Ovary (tissue), 9 donors: ENCODE data around the gene IGSF9B. TPM values are rescaled to one million over a fixed set of nuclear protein-coding genes. Genes with fewer than 3 reads are reported as not detected.
A peak's percentile ranks its signal among the peaks of the same experiment; 100 is the strongest.

Source experiments
- DNase-seq, 5 donors: peaks; one replicate each; pipeline ENCODE4 v3.0.0-alpha.2; 2019 to 2020
- H3K27ac ChIP-seq, 2 donors: fragments of 200-600 bp; one replicate each; pipeline versions ENCODE4 v1.5.1 to v1.8.0; 2019 to 2022
- H3K27me3 ChIP-seq: fragments of 200-600 bp; one replicate; pipeline ENCODE4 v1.8.0; 2022
- H3K36me3 ChIP-seq: fragments of 200-600 bp; sonication (generic); one replicate; pipeline ENCODE4 v1.5.1; 2019
- H3K4me1 ChIP-seq: one replicate; pipeline ENCODE4 v1.8.1; 2013; ENCODE audit warnings: mild to moderate bottlenecking, moderate library complexity; ENCODE audit not compliant: insufficient read depth
- H3K4me3 ChIP-seq: fragments of 200-600 bp; sonication (generic); one replicate; pipeline ENCODE4 v1.5.1; 2017
- H3K9me3 ChIP-seq, 2 donors: fragments of 200-600 bp in 1 of 2; sonication (generic) in 1 of 2; one replicate each; pipeline versions ENCODE4 v1.5.1 to v1.8.1; 2013 to 2019; ENCODE audit warnings: mild to moderate bottlenecking in 1 of 2, moderate library complexity in 1 of 2
- EP300 ChIP-seq: sonication (generic); formaldehyde crosslinking; IDR thresholded peaks from one replicate; pipeline ENCODE4 v1.6.1; 2017; ENCODE audit warnings: antibody characterized with exemption
- POLR2A ChIP-seq: fragments of 450-650 bp; IDR thresholded peaks from one replicate; pipeline ENCODE4 v1.6.1; 2017; ENCODE audit warnings: antibody characterized with exemption, mild to moderate bottlenecking, moderate library complexity
- WGBS, 3 donors: extraction: QIAGEN DNeasy Blood & Tissue Kit in 1 of 3; methylation state at CpG; one replicate each; pipeline versions ENCODE4 v1.1.5 to v1.1.7; 2013 to 2017; 5-methylcytosine and 5-hydroxymethylcytosine counted together
- intact Hi-C, 4 donors: fragments of 100-400 bp; cut with DNase I; formaldehyde crosslinking; loops; one replicate each; pipeline versions ENCODE4 v1.11.0 to v1.15.1; 2022 to 2023
- polyA plus RNA-seq, 2 donors: library from polyadenylated mRNA; stranded (reverse); fragments of 200-250 nt in 1 of 2; fragments of 350-450 nt in 1 of 2; fragmentation: Illumina TruSeq in 1 of 2; extraction: RNeasy Lipid Tissue Mini Kit (QIAGEN cat#74804) in 1 of 2; gene quantifications; one replicate each; pipeline ENCODE4 v1.2.3, GENCODE V29; 2013 to 2014
- total RNA-seq, 7 donors: library from RNA; depleted of rRNA in 2 of 7; stranded (reverse); fragments of >200 nt in 2 of 7; fragmentation: NEBNext Ultra II Directional in 3 of 7; extraction: Animal tissue kit (Norgen Biotek cat#: 25700) in 3 of 7; gene quantifications; one replicate each; pipeline versions ENCODE4 v1.1.0 to v1.2.4, GENCODE V29; 2016 to 2023
- TF ChIP-seq, protein P1 (sequence below), 3 donors: fragments of 450-650 bp in 2 of 3; fragments of 200-600 bp in 1 of 3; IDR thresholded peaks; one replicate each; pipeline versions ENCODE4 v1.5.1 to v1.8.0; 2016 to 2022; ENCODE audit warnings: antibody characterized with exemption in 3 of 3, mild to moderate bottlenecking in 1 of 3
- donor health status: DM: no; HTN: no; CAD: no; lungs with moderate emphysema.
- donor health status: DM: no; HTN: no; CAD: no.
- donor health status: Bipolar disorder and iron deficiency.
- donor health status: DM: yes; HTN: yes; CAD: no.
- donor health status: DM: no; HTN: no; CAD: no.
- donor health status: DM: yes; HTN: yes; CAD: no.

The IGSF9B gene
- total and polyA plus RNA-seq, 9 donors: 0.48 to 15.4 (median 4.7) TPM

DNA sequence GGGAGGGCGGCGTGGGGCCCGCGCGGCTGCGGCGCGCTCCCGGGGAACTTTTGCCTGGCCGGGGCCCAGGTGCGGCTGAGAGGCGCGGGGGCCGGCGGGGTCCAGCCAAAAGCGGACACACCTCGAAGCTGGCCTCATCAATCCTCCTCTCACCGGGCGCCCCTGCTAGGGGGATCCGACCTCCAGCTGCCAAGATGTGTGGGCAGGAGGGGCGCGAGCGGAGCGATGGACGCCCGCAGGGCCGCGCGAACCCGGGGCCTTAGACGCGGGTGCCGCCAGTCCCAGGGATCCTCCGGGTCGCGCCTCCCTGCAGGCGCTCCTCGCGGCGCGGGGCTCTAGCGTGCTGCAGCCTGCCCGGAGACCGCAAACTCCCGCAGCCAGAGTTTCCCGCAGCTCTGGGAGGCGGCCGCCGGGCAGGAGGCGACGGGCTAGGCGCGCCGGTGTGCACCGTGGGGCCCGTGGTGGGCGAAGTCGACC lies 785 bp downstream of the IGSF9B start:
- intact Hi-C loops: loop anchor here in 2 of 4 donors (5.0 to 10.0 kb wide), 2 partner anchors 79 to 91 kb away; no protein-coding TSS in a partner anchor
- no peaks in the 10 kb centered on the region for H3K4me1 ChIP-seq
- DNase-seq: no peak
- H3K9me3 ChIP-seq: no peaks in the 10 kb centered on the region
- H3K36me3 ChIP-seq: no peaks in the 10 kb centered on the region
- 0 to 1% (median 1%) methylated on average over 56 to 58 of the region's 58 CpGs for WGBS, 3 donors
- TF ChIP-seq, protein P1, sequence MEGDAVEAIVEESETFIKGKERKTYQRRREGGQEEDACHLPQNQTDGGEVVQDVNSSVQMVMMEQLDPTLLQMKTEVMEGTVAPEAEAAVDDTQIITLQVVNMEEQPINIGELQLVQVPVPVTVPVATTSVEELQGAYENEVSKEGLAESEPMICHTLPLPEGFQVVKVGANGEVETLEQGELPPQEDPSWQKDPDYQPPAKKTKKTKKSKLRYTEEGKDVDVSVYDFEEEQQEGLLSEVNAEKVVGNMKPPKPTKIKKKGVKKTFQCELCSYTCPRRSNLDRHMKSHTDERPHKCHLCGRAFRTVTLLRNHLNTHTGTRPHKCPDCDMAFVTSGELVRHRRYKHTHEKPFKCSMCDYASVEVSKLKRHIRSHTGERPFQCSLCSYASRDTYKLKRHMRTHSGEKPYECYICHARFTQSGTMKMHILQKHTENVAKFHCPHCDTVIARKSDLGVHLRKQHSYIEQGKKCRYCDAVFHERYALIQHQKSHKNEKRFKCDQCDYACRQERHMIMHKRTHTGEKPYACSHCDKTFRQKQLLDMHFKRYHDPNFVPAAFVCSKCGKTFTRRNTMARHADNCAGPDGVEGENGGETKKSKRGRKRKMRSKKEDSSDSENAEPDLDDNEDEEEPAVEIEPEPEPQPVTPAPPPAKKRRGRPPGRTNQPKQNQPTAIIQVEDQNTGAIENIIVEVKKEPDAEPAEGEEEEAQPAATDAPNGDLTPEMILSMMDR (IDR thresholded peaks at IDR 0.05): no peak
- TF ChIP-seq EP300 (no peak), POLR2A (no peak)
- H3K27me3 ChIP-seq: no peaks in the 10 kb centered on the region
- peak overlapping the region; percentile 63 for H3K4me3 ChIP-seq
- peak overlapping the region in 1 of 2 donors; percentile 54 for H3K27ac ChIP-seq

- Histone ChIP-seq H3K4me1 (no peaks in the 10 kb centered on the region), H3K27me3 (no peaks in the 10 kb centered on the region), H3K4me3 (peak overlapping the region; percentile 63), H3K27ac (no peak overlapping the region), H3K9me3 (no peaks in the 10 kb centered on the region), H3K36me3 (no peaks in the 10 kb centered on the region)
- 2 to 4% (median 3%) methylated on average over 49 of the region's 49 CpGs for WGBS, 3 donors
- TF ChIP-seq, protein P1 (IDR thresholded peaks at IDR 0.05): no peak
- TF ChIP-seq EP300 (no peak), POLR2A (no peak)
- intact Hi-C loops: loop anchor here in 2 of 4 donors (5.0 to 10.0 kb wide), 2 partner anchors 80 to 92 kb away; no protein-coding TSS in a partner anchor
- DNase-seq: peak in 3 of 5 donors; percentile 32 to 49 (median 45)
Observed at GRCh38 chr11:133955081-133955891, 1.5 kb downstream of the IGSF9B start.

DNA sequence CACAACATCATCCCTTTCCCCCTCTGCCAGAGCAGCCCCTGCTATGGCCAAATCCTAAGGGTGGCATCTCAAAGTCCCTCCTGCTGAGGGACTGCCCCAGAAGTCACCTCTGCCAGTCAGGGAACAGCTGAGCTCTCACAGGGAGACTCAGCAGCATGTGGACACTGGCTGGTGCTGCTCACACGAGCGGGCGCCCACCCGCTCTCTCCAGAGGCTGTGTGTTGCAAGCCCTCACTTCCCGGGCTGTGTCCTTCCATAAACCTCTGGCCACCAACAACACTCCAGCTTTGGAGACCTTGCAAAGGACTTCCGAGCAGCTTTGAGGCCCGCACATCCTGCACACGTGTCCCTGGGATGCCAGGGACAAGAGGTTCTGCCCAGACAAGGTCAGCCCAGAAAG lies 2.8 kb downstream of the IGSF9B start:
- H3K9me3 ChIP-seq: no peaks in the 10 kb centered on the region
- no peak for DNase-seq
- TF ChIP-seq, protein P1 (IDR thresholded peaks at IDR 0.05): no peak
- TF ChIP-seq POLR2A (no peak), EP300 (no peak)
- intact Hi-C loops: loop anchor here in 1 of 4 donors (10.0 kb wide), 1 partner anchor 81 kb away; no protein-coding TSS in a partner anchor
- 81 to 84% (median 84%) methylated on average over 8 of the region's 8 CpGs for WGBS, 3 donors
- no peaks in the 10 kb centered on the region for H3K36me3 ChIP-seq
- no peak overlapping the region for H3K27ac ChIP-seq
- H3K4me3 ChIP-seq: no peak overlapping the region
- no peaks in the 10 kb centered on the region for H3K27me3 ChIP-seq
- H3K4me1 ChIP-seq: no peaks in the 10 kb centered on the region

DNA sequence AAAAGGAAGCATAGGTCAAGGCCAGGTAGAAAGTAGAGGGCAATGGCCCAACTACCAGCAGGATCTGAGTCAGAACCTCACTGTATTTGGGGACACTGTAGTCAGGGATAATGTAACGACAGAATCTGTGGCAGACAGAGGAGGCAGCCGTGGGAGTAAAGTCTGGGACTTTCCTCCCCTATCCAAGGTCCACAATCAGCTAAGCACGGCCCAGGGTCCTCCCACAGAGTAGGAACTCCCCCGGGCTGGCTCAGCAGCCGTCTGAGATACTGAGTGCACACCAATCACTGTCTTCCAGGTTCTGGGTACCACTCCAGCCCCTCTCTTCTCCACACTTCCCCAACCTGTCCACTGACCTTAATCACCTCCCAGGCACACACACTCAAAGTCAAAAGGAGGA lies 3.2 kb downstream of the IGSF9B start:
- 2 to 4% (median 3%) methylated on average over 5 of the region's 5 CpGs for WGBS, 3 donors
- Histone ChIP-seq H3K27me3 (no peaks in the 10 kb centered on the region), H3K9me3 (no peaks in the 10 kb centered on the region), H3K4me3 (no peak overlapping the region), H3K36me3 (no peaks in the 10 kb centered on the region), H3K27ac (no peak overlapping the region), H3K4me1 (no peaks in the 10 kb centered on the region)
- TF ChIP-seq, protein P1 (IDR thresholded peaks at IDR 0.05): no peak
- TF ChIP-seq POLR2A (no peak), EP300 (no peak)
- intact Hi-C loops: loop anchor here in 1 of 4 donors (10.0 kb wide), 1 partner anchor 81 kb away; no protein-coding TSS in a partner anchor
- DNase-seq: no peak
